ENCODE results near the gene ASB16. TPM values are rescaled to one million over a fixed set of nuclear protein-coding genes. Genes with fewer than 3 reads are reported as not detected.

ASB16 gene
- total and polyA plus RNA-seq, 9 of the 15 experiments (the other 6 are each of a cell fraction or from before 2014, with no cell fraction given) = 0.03 to 0.07 TPM; not detected in 7

- TF ChIP-seq RBM39 (optimal IDR thresholded peaks at IDR 0.05; ENCODE audit: low read depth, low read length) = no peak
- TF ChIP-seq CGGBP1 (CRISPR knock-in tag; IDR thresholded peaks at IDR 0.05) = 0 out of 2 replicates have a peak, but pooled peaks have one; percentile 20
- TF ChIP-seq ZNF444 (CRISPR knock-in tag; IDR thresholded peaks at IDR 0.05) = no peak
- TF ChIP-seq PCBP2 (IDR thresholded peaks at IDR 0.05; ENCODE audit: low read depth, low read length, poor library complexity, severe bottlenecking) = no peak
- TF ChIP-seq ZNF408 (CRISPR knock-in tag; IDR thresholded peaks at IDR 0.05; ENCODE audit: low read depth) = no peak
- TF ChIP-seq ARID1B (IDR thresholded peaks at IDR 0.05) = peak; percentile 14; the same call in 1 of the 2 replicates
- no peak for TF ChIP-seq POLR3G (IDR thresholded peaks at IDR 0.05; ENCODE audit: extremely low read depth, insufficient read length, insufficient replicate concordance)
- TF ChIP-seq THRB (CRISPR knock-in tag; conservative IDR thresholded peaks at IDR 0.05) = no peak
- no peak for TF ChIP-seq TCF7L2 (IDR thresholded peaks at IDR 0.05; ENCODE audit: low read depth, low read length)
- no peak for TF ChIP-seq MXD1 (CRISPR knock-in tag; IDR thresholded peaks at IDR 0.05; ENCODE audit: borderline replicate concordance, poor library complexity, severe bottlenecking)
- TF ChIP-seq RAD21 (CRISPR knock-in tag; conservative IDR thresholded peaks at IDR 0.05 in 1 of 2, IDR thresholded peaks at IDR 0.05 in 1 of 2) = peak; percentile 99
- no peak for TF ChIP-seq CBX8 (IDR thresholded peaks at IDR 0.05; ENCODE audit: borderline replicate concordance, extremely low read depth, low read depth, low read length, poor library complexity, severe bottlenecking)
- TF ChIP-seq MLX (CRISPR knock-in tag; conservative IDR thresholded peaks at IDR 0.05) = no peak
- TF ChIP-seq RFX5 (IDR thresholded peaks at IDR 0.05; ENCODE audit: low read depth, low read length) = no peak
- TF ChIP-seq NUFIP1 (IDR thresholded peaks at IDR 0.05; ENCODE audit: partially characterized antibody) = no peak
- no peak for TF ChIP-seq LCOR (CRISPR knock-in tag; IDR thresholded peaks at IDR 0.05)
- TF ChIP-seq ATF3 (IDR thresholded peaks at IDR 0.05) = no peak
- peak; percentile 75; the same call in 1 of the 2 replicates for TF ChIP-seq ATF3 (CRISPR knock-in tag; conservative IDR thresholded peaks at IDR 0.05)
- TF ChIP-seq ZNF274 (IDR thresholded peaks at IDR 0.05; ENCODE audit: borderline replicate concordance, low read depth, low read length) = no peak; the same call in 1 of the 2 replicates
- no peak for TF ChIP-seq NCOA6 (IDR thresholded peaks at IDR 0.05)
- no peak for TF ChIP-seq RHOXF2B (CRISPR knock-in tag; conservative IDR thresholded peaks at IDR 0.05)
- TF ChIP-seq RUNX1 (IDR thresholded peaks at IDR 0.05; ENCODE audit: low read depth) = 0 out of 2 replicates have a peak, but pooled peaks have one; percentile 26
- no peak for TF ChIP-seq MED1 (CRISPR knock-in tag; IDR thresholded peaks at IDR 0.05; ENCODE audit: borderline replicate concordance)
Measured at GRCh38 chr17:44210342-44211192, 40.1 kb downstream of the ASB16 start (continued).
